GM18519 (cell line): ENCODE data around the gene CORO1A.
"Not testable (repeated sequence)": the region's sequence is repeated elsewhere in the genome, so short reads cannot be mapped to it uniquely, and the experiment has no call there.

Source experiments
- ATAC-seq: cut with Tn5 transposase; IDR thresholded peaks from one replicate; pipeline ENCODE4 v1.9.1; 2021; ENCODE audit warnings: mild to moderate bottlenecking, moderate library complexity; ENCODE audit not compliant: unreplicated experiment, low FRiP score

CORO1A gene

DNA sequence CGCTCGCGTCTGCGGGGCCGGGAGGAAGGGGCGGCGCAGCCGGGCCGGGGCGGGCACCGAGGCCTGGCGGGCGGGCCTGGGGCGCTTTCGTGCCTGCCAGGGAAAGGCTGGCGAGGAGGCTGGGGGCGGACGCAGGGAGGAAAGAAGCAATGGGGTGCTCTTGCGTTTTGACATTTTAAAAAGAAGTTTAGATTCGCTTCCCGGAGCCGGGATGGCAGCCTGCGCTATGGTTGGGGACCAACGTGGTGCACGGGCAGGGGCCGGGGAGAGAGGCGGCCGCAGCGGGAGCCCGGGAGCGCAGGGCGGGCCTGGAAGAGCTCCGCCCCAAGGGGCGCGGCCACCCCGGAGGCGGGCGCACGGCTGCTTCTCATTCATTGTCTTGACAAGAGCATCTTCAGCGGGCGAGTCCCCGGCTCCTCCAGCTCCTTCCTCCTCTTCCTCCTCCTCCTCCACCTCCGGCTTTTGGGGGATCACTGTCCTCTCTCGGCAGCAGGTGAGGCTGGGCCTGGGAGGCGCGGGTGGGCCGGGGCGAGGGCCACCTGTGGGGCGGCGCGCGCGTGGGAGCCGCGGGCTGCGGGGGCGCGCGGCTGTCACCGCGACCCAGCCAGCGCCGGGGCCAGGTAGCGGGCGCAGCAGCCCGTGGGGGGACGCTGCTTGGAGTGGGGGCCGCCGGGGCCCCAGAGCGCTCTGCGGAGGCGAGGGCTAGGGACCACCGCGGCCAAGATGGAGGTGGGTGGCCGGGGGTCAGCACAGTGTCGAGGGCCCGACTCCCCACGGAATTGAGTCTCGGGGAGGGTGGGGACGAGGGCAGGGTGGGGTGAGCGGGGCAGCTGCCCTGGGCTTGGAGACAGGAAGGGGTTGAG lies at the start of gene CORO1A:
Gene CORO1A, plus strand, starts transcription at position 370 of the 863 bp plus-strand sequence. CDS start 1,608 bp downstream, outside the sequence.
- peak; percentile 38 for ATAC-seq

DNA sequence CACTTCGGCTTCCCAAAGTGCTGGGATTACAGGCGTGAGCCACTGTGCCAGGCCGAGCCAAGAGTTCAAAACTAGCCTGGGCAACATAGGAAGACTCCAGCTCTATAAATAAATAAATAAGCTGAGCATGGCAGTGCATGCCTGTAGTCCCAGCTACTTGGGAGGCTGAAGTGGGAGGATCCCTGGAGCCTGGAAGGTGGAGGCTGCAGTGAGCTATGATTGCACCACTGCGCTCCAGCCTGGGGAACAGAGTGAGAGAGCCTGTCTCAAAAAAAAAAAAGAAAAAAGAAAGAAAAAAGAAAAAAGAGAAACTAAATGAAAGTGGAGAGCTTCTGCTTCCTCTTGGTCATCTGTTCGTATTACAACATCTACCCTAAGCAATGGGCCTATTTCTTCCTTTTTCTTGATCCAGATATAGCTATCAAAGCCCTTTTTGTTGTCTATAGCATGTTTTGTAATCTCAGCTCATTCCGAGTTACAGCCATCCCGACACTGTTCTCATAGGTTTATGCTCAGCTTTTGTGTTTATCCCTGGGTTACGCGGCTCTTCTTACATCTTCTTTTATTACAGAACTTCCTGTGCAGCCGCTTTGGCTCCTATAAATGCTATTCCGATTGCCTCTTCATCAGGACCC lies 46.3 kb upstream of the CORO1A start:
- no peak for ATAC-seq

- ATAC-seq, result no peak
Measured at GRCh38 chr16:30137897-30138296, 45.5 kb upstream of the CORO1A start.

- ATAC-seq, result no peak
Measured at GRCh38 chr16:30139583-30140481, 43.6 kb upstream of the CORO1A start.

- ATAC-seq, result no peak
Measured at GRCh38 chr16:30141750-30142149, 41.7 kb upstream of the CORO1A start.

DNA sequence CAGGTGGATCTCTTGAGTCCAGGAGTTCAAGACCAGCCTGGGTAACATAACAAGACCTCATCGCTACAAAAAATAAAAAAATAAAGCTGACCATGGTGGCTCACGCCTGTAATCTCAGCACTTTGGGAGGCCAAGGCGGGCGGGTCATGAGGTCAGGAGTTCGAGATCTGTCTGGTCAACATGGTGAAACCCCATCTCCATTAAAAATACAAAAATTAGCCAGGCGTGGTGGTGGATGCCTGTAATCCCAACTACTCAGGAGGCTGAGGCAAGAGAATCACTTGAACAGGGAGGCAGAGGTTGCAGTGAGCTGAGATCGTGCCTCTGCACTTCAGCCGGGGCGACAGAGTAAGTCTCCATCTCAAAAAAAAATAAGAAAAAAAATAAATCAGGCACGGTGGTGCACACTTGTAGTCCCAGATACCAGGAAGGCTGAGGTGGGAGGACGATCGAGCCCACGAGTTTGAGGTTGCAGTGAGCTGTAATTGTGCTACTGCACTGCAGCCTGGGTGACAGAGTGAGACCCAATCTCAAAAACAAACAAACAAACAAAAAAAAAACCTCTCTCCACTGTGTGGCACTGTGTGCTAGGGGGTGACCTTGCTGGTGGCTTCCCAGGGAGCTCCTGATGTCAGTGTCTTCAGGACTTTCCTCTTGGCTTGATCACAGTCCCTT lies 40.6 kb upstream of the CORO1A start:
- ATAC-seq, result no peak

DNA sequence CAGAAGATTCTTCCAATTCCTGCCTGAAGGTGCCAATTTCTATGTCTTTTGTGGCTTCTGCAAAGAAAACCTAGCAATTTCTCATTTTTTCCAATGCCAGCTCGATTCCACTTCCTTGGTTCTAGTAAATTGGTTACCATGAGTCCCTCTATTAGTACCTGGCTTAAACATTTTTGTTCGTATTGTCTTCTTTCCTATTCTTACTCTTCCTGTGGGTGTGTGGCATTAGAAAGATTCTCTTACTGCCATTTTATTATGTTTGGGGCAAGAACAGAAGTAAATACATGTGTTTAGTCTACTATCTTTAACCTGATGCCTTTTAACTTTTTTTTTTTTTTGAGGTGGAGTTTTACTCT lies 40.1 kb upstream of the CORO1A start:
- ATAC-seq, result no peak

DNA sequence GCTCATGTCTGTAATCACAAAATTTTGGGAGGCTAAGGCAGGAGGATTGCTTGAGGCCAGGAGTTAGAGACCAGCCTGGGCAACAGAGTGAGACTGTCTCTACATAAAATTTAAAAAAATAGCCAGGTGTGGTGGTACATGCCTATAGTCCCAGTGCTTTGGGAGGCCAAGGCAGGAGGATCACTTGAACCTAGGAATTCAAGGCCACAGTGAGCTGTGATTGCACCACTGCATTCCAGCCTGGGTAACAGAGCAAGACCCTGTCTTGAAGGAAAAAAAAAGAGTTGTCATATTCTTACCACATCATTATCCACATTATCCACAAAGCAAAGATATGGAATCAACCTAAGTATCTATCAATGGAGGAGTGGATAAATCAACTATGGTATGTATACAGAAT lies 39.4 kb upstream of the CORO1A start:
- ATAC-seq, result no peak

DNA sequence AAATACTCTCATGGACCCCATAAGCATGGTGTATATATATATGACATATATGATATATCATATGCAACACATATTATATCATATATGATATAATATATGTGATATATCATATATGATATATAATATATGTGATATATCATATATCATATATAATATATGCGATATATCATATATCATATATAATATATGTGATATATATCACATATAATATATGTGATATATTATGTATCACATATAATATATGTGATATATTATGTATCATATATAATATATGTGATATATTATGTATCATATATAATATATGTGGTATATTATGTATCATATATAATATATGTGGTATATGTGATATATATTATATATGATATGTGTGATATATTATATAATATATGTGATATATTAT lies 38.5 kb upstream of the CORO1A start:
- ATAC-seq, result no peak

DNA sequence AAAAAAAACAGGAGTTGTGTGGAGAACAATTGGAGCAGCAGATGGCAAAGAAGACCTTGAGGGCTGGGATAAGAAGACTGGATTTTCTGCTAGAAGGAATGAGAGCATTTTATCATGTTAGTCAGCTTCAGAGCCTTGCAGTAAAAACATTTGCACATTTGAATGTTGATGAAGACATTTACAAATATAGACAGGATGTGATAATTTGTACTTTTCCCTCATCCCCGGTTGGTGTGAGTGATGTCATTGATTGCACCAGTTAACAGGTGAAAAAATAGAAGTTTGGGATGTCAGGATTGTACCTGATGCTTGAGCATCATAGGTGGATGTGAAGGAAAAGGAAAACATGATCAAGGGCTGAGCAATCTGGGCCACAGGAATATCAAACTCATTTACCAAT lies 37.7 kb upstream of the CORO1A start:
- ATAC-seq, result no peak

DNA sequence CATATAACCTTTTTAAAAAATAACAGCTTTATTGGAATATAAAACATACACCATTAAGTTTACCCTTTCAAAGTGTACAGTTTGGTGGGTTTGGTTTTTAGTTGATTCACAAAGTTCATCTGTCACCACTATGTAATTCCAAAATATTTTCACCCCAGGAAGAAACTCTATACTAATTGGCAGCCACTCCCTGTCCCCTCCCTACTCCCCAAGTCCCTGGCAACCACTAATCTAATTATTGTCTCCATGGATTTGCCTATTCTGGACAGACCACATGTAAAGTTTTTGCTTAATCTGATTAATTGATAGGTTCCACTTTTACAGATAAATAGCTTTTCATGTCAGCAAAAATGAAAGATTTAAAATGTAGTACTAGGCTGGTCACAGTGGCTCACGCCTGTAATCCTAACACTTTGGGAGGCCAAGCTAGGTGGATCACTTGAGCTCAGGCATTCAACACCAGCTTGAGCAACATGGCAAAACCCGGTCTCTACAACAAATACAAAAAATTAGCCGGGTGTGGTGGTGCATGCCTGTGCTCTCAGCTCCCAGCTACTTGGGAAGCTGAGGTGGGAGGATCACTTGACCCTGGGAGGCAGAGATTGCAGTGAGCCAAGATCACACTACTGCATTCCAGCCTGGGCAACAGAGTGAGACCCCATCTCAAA lies 35.4 kb upstream of the CORO1A start:
- ATAC-seq, result no peak

GRCh38 chr16:30149250-30149930 lies 34.0 kb upstream of the CORO1A start:
- no peak for ATAC-seq

DNA sequence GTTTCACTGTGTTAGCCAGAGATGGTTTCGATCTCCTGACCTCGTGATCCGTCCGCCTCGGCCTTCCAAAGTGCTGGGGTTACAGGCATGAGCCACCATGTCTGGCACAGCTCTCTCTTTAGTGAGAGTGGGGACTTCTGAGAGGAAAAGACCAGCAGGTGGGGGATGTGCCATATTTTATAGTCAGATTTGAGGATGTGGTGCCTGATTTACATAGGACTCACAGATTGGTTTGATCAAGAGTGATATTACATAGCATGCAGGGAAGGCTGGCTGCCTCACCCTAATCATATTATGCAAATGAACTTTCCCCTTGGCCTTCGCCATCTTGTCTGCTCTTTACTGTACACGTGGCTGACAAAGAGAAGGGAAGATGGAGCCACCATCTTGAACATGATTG lies 32.3 kb upstream of the CORO1A start:
- ATAC-seq, result no peak

DNA sequence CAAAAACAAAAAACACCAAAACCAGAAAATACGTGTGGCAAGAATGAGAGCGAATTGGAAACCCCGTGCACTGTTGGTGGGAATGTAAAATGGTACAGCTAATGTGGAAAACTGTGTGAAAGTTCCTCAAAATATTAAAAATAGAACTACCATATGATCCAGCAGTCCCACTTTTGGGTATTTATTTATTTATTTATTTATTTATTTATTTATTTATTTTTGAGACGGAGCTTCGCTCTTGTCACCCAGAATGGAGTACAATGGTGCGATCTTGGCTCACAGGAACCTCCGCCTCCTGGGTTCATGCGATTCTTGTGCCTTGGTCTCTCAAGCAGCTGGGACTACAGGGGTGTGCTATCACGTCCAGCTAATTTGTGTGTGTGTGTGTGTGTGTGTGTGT lies 30.9 kb upstream of the CORO1A start:
- ATAC-seq, result no peak

GRCh38 chr16:30155188-30155587 lies 28.2 kb upstream of the CORO1A start:
- ATAC-seq, result no peak

- ATAC-seq, result no peak
Measured at GRCh38 chr16:30157214-30157613, 26.2 kb upstream of the CORO1A start.

DNA sequence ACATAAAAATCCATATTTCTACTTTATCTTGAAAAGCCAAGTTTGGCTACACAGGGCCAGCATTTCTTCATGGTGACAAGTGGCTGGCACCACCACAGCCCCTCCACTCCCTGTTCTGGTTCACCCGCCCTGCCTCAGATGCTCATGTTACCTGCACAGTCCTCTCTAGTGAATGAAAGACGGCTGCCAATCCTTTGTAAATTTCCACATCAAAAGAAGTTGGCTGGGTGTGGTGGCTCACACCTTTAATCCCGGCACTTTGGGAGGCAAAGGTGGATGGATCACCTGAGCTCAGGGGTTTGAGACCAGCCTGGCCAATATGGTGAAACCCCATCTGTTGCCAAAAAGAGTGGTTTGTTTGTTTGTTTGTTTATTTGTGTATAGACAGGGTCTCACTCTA lies 19.9 kb upstream of the CORO1A start:
- ATAC-seq, result no peak

DNA sequence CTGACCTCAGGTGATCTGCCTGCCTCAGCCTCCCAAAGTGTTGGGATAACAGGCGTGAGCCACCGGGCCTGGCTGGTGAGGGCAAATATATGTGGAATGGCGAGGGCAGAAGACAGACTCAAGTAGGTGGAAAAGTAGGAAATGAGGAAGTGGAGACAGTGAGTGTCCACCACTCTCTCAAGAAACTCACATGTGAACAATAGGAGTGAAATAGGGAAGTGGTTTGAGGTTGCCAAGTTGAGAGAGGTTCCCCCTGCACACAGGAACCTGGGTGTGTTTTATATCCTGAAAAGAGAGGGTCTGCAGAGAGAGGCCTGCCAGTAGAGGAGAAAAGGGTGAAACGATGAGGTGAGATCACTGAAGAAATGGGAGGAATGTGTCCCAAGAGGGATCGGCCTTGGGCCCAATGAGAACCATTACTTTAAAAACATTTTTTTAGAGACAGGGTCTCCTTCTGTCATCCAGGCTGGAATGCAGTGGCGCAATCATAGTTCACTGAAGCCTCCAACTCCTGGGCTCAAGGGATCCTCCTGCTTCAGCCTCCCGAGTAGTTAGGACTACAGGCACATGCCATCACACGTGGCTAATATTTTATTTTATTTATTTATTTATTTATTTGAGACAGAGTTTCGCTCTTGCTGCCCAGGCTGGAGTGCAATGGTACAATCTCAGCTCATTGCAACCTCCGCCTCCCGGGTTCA lies 17.1 kb upstream of the CORO1A start:
- ATAC-seq, result no peak

DNA sequence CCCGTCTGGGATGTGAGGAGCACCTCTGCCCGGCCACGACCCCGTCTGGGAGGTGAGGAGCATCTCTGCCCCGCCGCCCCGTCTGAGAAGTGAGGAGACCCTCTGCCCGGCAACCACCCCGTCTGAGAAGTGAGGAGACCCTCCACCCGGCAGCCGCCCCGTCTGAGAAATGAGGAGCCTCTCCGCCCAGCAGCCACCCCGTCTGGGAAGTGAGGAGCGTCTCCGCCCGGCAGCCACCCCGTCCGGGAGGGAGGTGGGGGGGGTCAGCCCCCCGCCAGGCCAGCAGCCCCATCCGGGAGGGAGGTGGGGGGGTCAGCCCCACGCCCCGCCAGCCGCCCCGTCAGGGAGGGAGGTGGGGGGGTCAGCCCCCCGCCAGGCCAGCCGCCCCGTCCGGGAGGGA lies 14.7 kb upstream of the CORO1A start:
- ATAC-seq, result not testable (repeated sequence)
